OCI-LY7 (cell line): ENCODE results near the gene FOXF1. TPM values are rescaled to one million over a fixed set of nuclear protein-coding genes. Genes with fewer than 3 reads are reported as not detected.

ENCODE experiments used
- BruUV-seq: library from RNA; stranded (reverse); fragments of 400-500 nt; replicated peaks from 2 replicates; lab custom pipeline; 2021; lab: Mats Ljungman, UMichigan
- CTCF ChIA-PET: fragments of 300-600 bp; sonication (Branson Sonifier 250); formaldehyde crosslinking; loops from one replicate; lab custom pipeline; 2022; ENCODE audit warnings: antibody characterized with exemption; ENCODE audit not compliant: unreplicated experiment; lab: Charles Lee
- POLR2A ChIA-PET: fragments of 300-600 bp; sonication (Branson Sonifier 250); formaldehyde crosslinking; loops from one replicate; lab custom pipeline; 2022; ENCODE audit warnings: antibody characterized with exemption; lab: Charles Lee
- DNase-seq: peaks from one replicate; pipeline ENCODE4 v3.0.0-alpha.2; 2015; ENCODE audit warnings: low spot score
- H2AFZ ChIP-seq: fragments of 200-600 bp; sonication (generic), shearing (Covaris generic); 2 replicates; pipeline ENCODE4 v1.6.1; 2014; ENCODE audit warnings: mild to moderate bottlenecking, antibody characterized with exemption, low read length, moderate library complexity
- H3K27ac ChIP-seq: fragments of 200-600 bp; sonication (generic); 2 replicates; pipeline ENCODE4 v1.5.1; 2014; ENCODE audit warnings: mixed run types, low read depth, mild to moderate bottlenecking, moderate library complexity, low read length, inconsistent platforms; ENCODE audit not compliant: poor library complexity, severe bottlenecking
- H3K36me3 ChIP-seq: fragments of 200-600 bp; sonication (generic); 2 replicates; pipeline ENCODE4 v1.6.1; 2014; ENCODE audit warnings: mild to moderate bottlenecking, antibody characterized with exemption, low read length, moderate library complexity, mixed read lengths; ENCODE audit not compliant: insufficient read depth
- H3K4me1 ChIP-seq: fragments of 200-600 bp; sonication (generic); 2 replicates; pipeline ENCODE4 v1.5.1; 2014; ENCODE audit warnings: mild to moderate bottlenecking, low read length; ENCODE audit not compliant: insufficient read depth, poor library complexity, severe bottlenecking
- H3K4me2 ChIP-seq: fragments of 200-600 bp; sonication (generic); 2 replicates; pipeline ENCODE4 v1.6.1; 2014; ENCODE audit warnings: mild to moderate bottlenecking, low read length
- H3K4me3 ChIP-seq: fragments of 200-600 bp; sonication (generic); 2 replicates; pipeline ENCODE4 v1.5.1; 2014; ENCODE audit warnings: mild to moderate bottlenecking, low read depth, low read length; ENCODE audit not compliant: poor library complexity, severe bottlenecking
- H3K79me2 ChIP-seq: fragments of 200-600 bp; sonication (generic); 2 replicates; pipeline ENCODE4 v1.6.1; 2016; ENCODE audit warnings: low read depth, mild to moderate bottlenecking, low read length, moderate library complexity, mixed read lengths; ENCODE audit not compliant: insufficient read depth
- H3K9me2 ChIP-seq: fragments of 200-600 bp; sonication (generic); 2 replicates; pipeline ENCODE4 v1.6.1; 2016; ENCODE audit warnings: mild to moderate bottlenecking, low read length, mixed read lengths; ENCODE audit not compliant: insufficient read depth
- H3K9me3 ChIP-seq: fragments of 200-600 bp; sonication (generic); 2 replicates; pipeline ENCODE4 v1.6.1; 2014; ENCODE audit warnings: mild to moderate bottlenecking, mixed run types, low read length, mixed read lengths
- H4K20me1 ChIP-seq: fragments of 200-600 bp; sonication (generic); 2 replicates; pipeline ENCODE4 v1.6.1; 2014; ENCODE audit warnings: mild to moderate bottlenecking, antibody characterized with exemption, low read length, moderate library complexity, mixed read lengths; ENCODE audit not compliant: insufficient read depth
- CTCF ChIP-seq: fragments of 200-600 bp; sonication (generic); conservative IDR thresholded peaks from 2 replicates; pipeline ENCODE4 v1.5.1; 2014; ENCODE audit warnings: mild to moderate bottlenecking, antibody characterized with exemption, low read length, moderate library complexity, mixed read lengths
- EZH2phosphoT487 ChIP-seq: fragments of 200-600 bp; sonication (generic); IDR thresholded peaks from 2 replicates; pipeline ENCODE4 v1.6.1; 2018; ENCODE audit warnings: low read depth, borderline replicate concordance, mild to moderate bottlenecking, mixed run types, antibody characterized with exemption, low read length, moderate library complexity, mixed read lengths
- intact Hi-C: fragments of 100-400 bp; cut with micrococcal nuclease; formaldehyde crosslinking; loops from one replicate; pipeline ENCODE4 v1.10.0; 2022; ENCODE audit not compliant: unreplicated experiment
- total RNA-seq, 2 experiments: library from RNA; depleted of rRNA in 1 of 2; stranded (reverse); fragments of >200 nt in 1 of 2; shearing (Covaris generic) in 1 of 2; gene quantifications; 2 replicates each; pipeline ENCODE4 v1.2.3, GENCODE V29; 2014 to 2022

Gene FOXF1
- total RNA-seq, 2 experiments from 2014 or later = not detected

GRCh38 chr16:86495357-86495701 lies 15.0 kb upstream of the FOXF1 start:
- no peak for DNase-seq
- ChIA-PET POLR2A (no interaction called here), CTCF (no interaction called here)
- Histone ChIP-seq H4K20me1 (no peaks in the 10 kb centered on the region), H3K9me3 (no peaks in the 10 kb centered on the region), H3K9me2 (no peaks in the 10 kb centered on the region), H3K4me2 (no peak overlapping the region), H2AFZ (no peak overlapping the region), H3K36me3 (no peaks in the 10 kb centered on the region), H3K27ac (no peak overlapping the region), H3K4me3 (no peak overlapping the region), H3K79me2 (no peaks in the 10 kb centered on the region), H3K4me1 (no peaks in the 10 kb centered on the region)
- no TSS peak for BruUV-seq
- TF ChIP-seq EZH2phosphoT487 = no peak
- no peak for TF ChIP-seq CTCF
- intact Hi-C loops = no loop called here

- no peak for DNase-seq
- POLR2A ChIA-PET = no interaction called here
Observed at GRCh38 chr16:86495756-86496261, 14.5 kb upstream of the FOXF1 start.

More at GRCh38 chr16:86495756-86496261, 14.5 kb upstream of the FOXF1 start:
- no peak overlapping the region for H3K27ac ChIP-seq
- no peaks in the 10 kb centered on the region for H3K9me2 ChIP-seq
- H3K4me1 ChIP-seq = no peaks in the 10 kb centered on the region
- TF ChIP-seq CTCF = no peak
- TF ChIP-seq EZH2phosphoT487 = no peak
- no peaks in the 10 kb centered on the region for H3K36me3 ChIP-seq
- H4K20me1 ChIP-seq = no peaks in the 10 kb centered on the region
- H3K9me3 ChIP-seq = no peaks in the 10 kb centered on the region
- BruUV-seq = no TSS peak
- H2AFZ ChIP-seq = no peak overlapping the region
- H3K79me2 ChIP-seq = no peaks in the 10 kb centered on the region
- no peak overlapping the region for H3K4me2 ChIP-seq
- CTCF ChIA-PET = no interaction called here
- intact Hi-C loops = no loop called here
- no peak overlapping the region for H3K4me3 ChIP-seq
